Stimulated activated naive CD4-positive, alpha-beta T cell (primary cell): ENCODE results near the gene CASD1.

ENCODE experiments used
- DNase-seq, 6 experiments: peaks; one replicate each; lab custom pipeline; 2025; lab: John Stamatoyannopoulos, UW

CASD1 gene

DNA sequence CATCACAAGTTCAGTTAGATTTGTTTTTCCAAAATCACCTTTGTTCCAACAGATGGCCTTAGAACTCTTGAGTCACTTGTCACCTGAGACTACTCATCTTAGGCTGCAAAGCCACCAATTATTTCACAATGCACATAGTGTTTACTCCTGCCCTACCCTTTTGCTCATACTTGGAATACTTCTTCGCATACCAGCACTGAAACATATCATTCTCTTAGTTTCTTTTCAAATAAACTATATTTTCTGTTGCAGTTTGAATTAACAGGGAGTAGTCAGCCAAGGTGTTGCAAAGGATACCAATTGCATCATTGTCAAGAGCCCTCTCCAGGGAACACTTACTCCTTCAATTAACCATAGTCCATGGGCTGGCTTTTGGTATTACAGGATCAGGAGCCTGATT is 71.0 kb downstream of the CASD1 start:
- no peak for DNase-seq

DNA sequence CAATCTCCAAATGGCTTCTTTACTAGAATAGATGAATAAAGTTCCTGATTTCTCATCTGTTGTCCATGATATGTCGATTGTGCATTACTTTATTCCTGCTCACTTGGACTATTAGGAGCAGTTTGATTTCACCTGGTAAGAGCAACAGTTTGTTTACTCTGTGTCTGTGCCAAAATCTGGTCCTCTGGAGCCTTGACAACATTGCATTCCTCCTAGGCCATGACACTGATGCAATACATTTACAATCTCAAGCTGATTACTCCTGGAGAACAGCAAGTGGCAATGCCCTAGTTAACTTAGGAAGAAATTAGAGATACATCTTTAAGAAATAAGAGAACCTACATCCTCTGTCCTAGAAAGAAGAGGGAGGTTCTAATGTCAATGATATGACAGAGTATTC is 74.5 kb downstream of the CASD1 start:
- DNase-seq = no peak

DNA sequence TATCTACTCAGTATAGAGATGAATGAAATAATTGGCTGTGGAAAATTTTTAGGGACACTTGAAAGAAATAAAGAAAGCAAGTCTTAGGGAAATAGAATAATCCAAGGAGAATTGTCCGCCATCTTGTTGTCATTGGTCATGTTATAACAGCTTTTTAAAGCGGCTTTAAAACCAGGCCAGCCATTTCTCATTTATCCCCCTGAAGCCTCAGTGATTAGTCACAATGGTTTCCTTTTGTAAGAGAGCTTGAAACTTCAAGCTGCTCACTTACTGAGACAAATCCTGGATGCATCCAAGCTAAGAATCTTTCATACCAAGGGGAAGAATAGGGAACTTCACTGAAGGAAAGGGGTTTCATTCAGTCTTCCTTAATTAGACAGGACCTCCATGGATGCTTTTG is 78.5 kb downstream of the CASD1 start:
- no peak for DNase-seq

DNA sequence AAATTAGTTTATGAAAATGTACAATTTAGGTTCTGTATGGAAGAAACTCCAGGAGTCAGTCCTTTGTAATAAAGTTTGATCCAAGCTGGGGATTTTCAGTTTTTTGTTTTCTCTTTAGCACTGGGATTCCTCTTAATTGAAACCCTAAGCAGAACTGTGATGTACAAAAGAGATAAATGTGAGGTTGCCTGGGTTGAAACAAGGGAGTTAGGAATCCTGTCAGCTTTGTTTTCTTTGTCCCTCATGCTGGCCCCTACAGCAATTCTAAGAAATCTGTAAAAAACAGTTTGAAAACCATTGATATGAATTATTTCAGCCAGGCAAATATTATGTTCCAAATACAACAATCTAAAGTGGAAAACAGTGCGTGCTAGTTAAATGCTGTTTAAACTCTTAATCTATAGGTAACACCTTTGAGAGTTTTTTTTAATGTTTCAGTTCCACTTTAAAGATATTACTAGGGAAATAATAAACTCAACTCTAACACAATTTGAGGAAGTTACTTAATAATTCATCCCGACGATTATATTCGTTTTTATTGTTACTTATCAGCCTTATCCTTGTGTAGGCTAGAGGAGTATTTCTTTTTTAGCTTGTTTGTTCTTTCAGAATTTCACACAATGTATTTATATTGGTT is 81.0 kb downstream of the CASD1 start:
- no peak for DNase-seq

DNA sequence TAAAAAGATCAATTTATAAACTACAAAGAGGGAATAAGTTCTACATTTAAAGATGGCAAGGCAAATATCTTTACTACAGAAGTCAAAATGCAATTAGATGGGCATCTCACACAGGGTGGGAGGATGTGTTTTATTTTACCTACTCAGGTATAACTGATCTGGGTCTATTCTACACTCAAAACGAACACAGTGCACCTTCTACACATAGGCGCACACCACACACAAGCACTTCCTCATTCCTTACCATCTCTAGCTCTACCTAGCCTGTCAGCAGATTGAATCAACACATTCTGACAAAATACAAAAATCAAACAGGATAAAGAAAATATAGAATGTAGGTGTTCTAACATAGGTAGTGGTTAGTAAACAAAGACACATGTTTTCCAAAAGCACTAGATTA is 81.6 kb downstream of the CASD1 start:
- no peak for DNase-seq

DNA sequence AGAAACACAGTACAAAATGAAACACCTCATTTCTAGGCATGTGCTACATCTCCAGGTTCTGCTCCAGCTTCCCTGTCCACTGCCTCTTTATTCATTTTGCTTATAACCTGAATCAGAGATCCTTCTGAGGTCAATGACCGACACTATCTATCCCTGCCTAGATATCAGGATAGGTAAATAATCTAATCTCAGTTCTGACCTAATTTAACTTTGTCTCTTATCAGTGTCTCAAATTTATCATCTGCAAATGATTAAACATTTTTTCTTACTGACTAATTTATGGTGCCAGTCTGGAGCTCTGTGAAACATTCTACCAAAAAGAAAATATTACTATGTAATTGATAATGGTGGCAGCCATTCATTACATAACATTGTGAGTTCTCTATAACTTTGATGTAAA is 85.3 kb downstream of the CASD1 start:
- no peak for DNase-seq

DNA sequence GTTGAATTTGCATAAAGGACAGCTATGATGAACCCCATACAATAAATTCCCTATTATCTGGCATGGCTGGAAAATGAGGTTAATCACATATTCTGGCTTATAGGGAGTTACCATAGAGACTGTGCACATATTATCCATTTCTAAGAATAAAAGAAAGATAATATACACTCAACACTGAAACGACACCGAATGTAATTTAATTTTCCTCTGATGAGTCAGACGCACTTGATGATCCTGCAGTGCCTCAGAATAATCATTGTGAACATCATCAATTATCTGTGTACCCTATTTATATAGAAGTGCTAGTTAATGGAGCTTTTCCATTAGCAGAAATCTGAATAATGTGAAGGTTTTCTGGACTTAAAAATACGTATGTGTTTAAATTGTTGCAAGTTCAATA is 86.1 kb downstream of the CASD1 start:
- no peak for DNase-seq

DNA sequence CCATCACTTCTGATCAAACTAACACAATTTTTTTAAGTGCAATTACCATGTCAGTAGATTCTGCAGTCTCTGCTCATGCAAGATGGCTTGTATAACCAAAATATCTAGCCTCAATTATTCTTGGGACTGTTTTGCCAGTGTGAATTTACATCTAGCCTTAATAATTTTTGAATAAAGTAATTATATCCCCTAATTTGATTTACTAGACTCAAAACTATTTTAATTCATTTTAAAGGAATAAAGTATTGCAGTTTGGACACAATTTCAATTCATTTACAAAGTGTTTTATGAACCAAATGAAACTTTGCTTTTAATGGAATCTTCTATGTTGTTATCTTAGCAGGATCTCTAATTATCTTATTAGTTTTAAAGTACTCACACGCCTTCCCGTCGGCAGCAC is 90.7 kb downstream of the CASD1 start:
- DNase-seq = no peak

DNA sequence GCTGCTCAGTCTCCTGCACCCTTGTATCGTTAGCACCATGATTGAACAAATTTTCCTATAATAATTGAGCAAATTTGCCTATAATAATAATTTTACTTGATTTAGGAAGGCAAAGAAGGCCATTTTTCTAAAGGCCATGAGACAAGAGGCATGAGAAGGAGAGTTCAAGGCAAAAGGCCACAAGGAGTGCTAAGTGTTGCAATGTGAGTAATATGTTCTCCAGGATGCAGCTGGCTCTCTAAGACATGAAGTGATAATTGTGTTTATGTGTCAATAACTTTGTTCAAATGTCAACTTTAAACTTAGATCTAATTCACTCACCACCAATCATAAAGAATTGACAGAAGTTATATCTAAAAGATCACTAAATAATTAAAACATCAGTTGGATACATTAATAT is 92.6 kb downstream of the CASD1 start:
- DNase-seq = no peak

DNA sequence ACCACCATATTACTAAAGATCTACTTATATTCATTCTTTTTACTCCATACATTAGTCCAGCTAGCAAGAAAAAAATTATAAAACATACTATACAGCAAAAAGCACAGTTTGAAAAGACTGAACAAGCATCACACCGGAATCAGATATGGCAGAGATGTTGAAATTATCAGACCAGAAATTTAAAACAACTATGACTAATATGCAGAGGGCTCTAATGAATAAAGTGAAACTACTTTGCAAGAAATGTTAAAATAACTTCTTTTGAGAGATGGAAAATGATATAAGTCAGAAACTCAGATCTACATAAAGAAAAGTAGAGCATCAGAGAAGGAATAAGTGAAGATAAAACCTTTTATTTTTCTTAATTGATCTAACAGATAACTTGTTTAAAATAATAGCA is 95.4 kb downstream of the CASD1 start:
- DNase-seq = no peak
